ENCODE results near the gene DHX40. TPM values are rescaled to one million over a fixed set of nuclear protein-coding genes. Genes with fewer than 3 reads are reported as not detected.
"Not testable (repeated sequence)": the region's sequence is repeated elsewhere in the genome, so short reads cannot be mapped to it uniquely, and the experiment has no call there.

Gene DHX40
- polyA plus RNA-seq, 3 donors = 75.3 to 94.2 (median 82.6) TPM

GRCh38 chr17:59621771-59622170, 56.4 kb downstream of the DHX40 start:
- DNase-seq = no peak

- DNase-seq = no peak
Observed at GRCh38 chr17:59623151-59623550, 57.7 kb downstream of the DHX40 start.

DNA sequence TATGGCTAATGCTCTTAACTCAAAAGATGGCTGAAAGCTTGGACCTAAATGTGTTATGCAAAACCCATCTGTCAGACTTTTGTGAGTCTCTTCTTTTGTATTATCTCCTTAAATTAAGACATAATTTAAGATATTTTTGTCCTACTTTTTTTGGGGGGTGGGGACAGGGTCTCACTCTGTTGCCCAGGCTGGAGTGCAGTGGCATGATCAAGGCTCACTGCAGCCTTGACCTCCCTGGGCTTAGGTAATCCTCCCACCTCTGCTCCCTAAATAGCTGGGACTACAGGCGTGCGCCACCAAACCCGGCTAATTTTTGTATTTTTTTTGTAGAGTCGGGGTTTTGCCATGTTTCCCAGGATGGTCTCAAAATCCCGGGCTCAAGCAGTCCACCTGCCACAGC, 61.3 kb downstream of the DHX40 start:
- DNase-seq = no peak

DNA sequence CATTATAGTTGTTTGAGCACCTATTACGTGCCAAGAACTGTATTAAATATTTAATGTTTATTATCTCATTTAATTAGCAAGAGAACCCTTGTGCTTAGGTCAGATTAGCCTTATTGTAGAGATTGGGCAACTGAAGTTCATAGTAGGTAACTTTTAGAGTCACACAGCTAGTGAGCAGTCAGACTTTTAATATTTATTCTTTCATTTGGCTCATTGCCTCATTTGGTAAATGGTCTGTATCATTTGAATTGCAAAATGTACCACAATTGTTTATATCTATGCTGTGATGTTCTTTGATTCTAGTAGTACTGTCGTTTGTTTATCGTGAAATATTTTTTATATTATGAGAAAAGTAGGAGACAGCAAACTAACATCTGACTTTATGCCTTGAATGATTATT, 61.9 kb downstream of the DHX40 start:
- DNase-seq = no peak

DNA sequence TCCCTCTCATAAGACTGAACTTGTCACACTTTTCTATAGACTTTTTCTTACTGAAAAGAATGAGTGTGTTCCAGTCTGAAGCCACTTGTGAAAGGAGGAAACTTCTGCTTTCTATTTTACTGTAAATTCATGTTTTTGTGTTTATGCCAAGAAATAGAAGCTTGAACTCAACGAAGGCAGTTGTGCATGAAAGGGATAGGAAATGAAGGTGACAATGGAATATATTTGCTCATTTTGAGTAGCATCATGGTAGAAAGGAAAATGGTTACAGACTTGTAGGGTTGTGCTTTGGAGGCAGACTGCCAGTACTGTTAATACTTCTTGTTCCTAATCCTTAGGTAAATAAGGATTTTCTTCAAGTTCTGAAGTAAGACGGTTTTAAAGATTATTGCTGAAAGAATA, 62.4 kb downstream of the DHX40 start:
- no peak for DNase-seq

DNA sequence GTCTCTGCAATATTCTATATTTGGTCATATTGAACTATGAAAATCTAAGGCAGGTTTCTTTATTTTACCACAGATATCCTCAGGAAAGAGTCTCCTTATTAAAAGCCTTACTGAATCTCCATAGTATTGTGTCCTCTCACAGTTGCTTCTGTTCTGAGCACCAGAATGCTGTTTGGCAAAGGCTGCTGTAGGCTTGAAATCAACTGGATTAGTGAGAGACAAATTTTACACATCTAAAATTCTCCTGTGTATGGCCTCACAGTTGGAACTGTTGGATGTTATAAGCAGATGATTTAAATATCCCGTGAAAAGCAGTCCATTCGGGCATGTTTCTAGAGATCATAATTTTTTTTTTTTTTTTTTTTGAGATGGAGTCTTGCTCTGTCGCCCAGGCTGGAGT, 63.8 kb downstream of the DHX40 start:
- no peak for DNase-seq

DNA sequence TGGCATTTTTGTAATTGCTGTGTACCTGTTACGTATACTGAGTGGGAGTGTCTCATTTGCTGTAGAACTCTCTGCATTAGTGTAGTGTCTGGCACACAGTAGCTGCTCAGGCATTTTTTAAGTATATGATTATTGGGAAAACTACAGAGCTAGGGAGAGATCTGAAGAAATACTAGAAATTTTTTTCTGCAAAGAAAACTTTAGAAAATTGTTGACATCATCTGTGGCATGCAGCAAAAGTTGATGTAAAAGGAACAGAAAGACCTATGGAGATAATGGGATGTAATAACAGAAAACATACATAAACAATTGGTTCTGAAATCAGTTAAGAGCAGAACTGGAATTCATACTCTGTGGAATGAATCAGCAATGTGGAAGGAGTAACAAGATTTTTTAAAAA, 65.9 kb downstream of the DHX40 start:
- no peak for DNase-seq

DNA sequence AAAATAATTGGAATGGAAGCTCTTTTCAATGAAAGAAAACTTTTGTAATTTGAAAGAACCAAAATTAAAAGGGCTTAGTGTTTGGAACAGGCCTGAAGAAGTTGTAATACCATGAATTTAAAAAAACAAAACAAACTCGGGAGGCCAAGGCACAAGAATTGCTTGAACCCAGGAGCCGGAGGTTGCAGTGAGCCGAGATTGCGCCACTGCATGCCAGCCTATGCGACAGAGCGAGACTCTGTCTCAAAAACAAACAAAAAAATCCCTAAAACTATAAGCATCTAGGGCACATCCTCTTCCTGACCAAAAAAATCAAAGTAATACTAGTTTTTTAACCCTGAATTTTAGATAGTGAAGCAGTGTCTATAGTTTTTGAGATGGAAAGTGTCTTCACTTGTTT, 67.0 kb downstream of the DHX40 start:
- no peak for DNase-seq

- no peak for DNase-seq
Observed at GRCh38 chr17:59633658-59634359, 68.4 kb downstream of the DHX40 start.

DNA sequence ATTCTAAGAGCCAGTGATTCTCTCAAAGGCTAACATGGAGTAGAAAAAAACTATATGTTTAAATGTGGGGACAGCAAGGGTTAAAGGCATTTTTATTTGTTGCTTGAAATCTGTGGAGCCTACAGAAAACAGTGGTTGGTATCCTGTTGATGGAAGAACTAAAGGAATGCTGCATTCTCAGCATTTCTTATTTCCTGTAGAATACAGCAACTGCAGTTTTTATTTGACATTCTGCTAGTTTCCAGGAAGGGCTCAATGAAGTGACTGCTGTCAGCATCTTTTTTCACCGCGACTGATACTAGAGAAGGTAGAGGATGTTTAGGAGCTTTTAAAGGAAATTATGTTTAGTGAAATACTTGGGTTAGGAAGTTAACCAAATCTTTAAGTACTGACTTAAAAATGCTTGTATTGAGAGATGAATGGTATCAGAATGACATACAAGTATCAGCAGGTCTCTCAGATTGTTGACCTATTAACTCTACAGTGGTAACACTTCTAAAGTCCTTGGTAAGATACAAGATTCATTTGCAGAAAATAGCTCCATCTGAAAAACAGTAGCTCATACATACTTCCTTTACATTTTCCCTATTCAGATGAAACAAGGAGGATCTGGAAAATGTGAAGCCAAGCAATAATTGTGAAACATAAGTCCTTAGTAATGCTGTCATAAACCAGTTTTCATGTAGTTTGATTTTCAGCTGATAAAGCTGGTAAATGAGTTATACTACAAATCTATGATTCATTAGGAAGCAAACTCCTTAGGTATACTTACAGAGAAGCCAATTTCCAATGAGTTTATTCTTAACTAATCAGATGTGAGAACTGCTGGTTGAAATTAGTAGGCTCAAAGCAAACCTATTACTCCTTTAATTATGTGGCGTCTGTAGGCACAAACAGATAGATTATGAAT, 69.5 kb downstream of the DHX40 start:
- DNase-seq = no peak

DNA sequence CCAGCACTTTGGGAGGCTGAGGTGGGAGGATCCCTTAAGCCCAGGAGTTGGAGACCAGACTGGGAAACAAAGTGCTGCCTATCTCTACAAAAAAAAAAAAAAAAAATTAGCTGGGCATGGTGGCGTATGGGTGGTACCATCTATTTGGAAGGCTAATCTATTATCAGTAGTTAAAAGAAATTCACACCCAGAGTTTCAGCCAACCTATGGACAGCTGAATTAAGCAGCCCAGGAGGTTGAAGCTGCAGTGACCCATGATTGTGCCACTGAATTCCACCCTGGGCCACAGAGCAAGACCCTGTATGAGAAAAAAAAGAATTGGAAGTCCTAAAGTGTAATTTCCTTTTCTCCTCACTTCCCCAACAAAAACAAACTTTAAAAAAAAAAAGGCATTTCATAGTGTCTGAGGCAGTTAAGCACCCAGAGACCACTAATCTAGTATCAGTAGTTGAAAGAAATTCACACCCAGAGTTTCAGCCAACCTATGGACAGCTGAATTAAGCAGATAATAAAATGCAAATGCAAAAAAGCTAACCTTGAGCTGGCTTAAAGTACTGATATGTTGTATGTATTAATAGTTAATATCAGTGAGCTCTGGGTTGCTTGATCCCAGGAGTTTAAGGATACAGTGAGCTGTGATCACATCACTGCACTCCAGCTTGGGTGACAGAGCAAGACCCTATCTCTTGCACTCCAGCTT, 72.4 kb downstream of the DHX40 start:
- DNase-seq = no peak

GRCh38 chr17:59638553-59638952, 73.1 kb downstream of the DHX40 start:
- DNase-seq = no peak

DNA sequence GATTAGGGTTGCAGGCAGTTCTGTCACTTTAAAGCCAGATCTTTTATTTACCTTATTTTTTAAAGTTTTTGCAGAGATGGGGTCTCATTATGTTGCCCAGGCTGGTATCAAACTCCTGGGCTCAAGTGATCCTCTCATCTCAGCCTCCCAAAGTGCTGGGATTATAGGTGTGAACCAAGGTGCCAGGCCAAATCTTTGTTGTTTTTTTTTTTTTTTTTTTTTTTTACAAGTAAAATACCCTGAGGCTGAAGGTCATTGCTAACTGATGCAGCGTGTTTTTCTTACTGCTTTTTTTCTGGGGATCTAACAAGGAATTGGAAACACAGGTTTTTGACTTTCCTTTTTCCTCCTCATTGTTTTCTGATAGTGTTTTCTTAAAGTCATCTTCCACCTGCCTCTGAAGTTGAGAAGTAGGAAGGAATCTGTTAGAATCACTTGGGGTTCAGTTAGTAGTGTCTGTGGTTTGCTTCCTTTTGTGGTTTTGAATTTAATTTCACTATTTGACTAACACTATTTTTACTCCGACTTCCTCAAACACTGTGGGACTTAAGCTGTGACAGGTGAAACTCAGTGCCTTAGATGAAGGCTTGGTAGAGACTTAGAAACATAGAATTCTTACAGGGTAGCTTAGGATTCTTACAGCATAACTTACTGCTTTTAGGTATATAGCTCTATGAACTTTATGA, 76.5 kb downstream of the DHX40 start:
- no peak for DNase-seq

- DNase-seq = no peak
Observed at GRCh38 chr17:59642565-59642964, 77.2 kb downstream of the DHX40 start.

- no peak for DNase-seq
Observed at GRCh38 chr17:59643159-59644140, 78.0 kb downstream of the DHX40 start.

- no peak for DNase-seq
Observed at GRCh38 chr17:59647288-59647687, 81.9 kb downstream of the DHX40 start.

DNA sequence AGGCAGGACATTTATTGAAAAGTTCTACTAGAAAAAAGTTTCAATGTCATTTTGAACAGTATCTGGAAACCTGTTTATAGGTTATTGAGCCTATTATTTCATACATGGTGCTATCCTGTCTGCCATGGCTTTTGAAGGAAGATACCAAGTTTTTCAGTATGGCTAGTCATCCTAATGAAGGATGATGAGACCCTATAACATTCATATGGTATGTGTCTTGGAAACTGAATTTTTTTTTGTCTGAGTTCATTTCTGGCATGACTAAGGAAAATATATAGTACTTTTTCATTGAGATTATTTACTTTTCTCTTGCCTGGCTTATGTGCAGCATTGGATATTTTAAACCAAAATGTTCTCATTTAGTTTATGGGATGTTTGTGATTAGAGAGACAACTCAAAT, 84.5 kb downstream of the DHX40 start:
- no peak for DNase-seq

DNA sequence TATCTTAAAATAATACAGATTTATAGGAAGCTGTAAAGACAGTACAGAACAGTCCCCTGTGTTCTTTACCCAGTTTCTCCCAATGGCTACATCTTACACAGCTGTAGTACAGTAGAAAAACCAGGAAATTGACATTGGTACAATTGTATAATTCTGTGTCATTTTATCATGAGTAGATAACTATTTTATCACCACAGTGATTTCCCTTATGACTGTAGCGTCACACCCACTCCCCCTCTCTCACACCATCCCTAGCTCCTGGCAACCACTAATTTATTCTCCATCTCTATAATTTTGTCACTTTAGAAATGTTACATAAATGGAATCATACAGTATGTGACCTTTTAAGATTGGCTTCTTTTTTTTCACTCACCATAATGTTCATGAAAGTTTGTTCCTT, 85.2 kb downstream of the DHX40 start:
- DNase-seq = no peak

DNA sequence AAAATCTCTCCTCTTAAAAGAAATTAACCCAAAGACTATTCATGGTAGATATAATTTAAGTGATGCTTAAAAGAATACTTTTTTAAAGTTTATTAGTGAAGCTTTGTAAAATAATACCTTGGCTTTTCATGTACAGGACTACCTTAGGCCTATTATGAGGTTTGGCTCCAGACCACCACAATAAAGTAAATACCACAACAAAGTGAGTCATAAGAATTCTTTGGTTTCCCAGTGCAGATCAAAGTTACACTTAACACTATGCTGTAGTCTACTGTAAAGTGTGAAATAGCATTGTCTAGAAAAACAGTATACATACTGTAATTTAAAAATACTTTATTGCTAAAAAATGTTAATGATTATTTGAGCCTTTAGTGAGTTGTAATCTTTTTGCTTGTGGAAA, 85.9 kb downstream of the DHX40 start:
- DNase-seq = no peak

GRCh38 chr17:59652119-59652518, 86.7 kb downstream of the DHX40 start:
- DNase-seq = no peak

DNA sequence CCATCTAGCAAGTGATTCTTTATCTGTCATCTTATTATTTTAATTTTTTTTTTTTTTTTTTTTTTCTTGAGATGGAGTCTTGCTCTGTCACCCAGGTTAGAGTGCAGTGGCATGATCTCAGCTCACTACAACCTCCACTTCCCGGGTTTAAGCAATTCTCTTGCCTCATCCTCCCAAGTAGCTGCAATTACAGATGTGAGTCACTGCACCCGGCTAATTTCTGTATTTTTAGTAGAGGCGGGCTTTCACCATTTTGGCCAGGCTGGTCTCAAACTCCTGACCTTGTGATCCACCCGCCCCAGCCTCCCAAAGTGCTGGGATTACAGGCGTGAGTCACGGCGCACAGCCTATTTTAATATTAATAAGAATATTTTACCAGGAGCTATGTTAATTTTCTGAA, 91.2 kb downstream of the DHX40 start:
- not testable (repeated sequence) for DNase-seq
